Endothelial cell of umbilical vein (primary cell): ENCODE results near the gene UBE3B. TPM values are rescaled to one million over a fixed set of nuclear protein-coding genes. Genes with fewer than 3 reads are reported as not detected.

ENCODE experiments used
- BruUV-seq: library from RNA; stranded (reverse); fragments of 400-500 nt; replicated peaks from 2 replicates; lab custom pipeline; 2021; lab: Mats Ljungman, UMichigan
- CTCF ChIA-PET: fragments of 300-600, 350-600 bp; sonication (Branson Sonifier 250); formaldehyde crosslinking; loops from one replicate; lab custom pipeline; 2021; ENCODE audit warnings: antibody characterized with exemption, inconsistent platforms; lab: Charles Lee
- POLR2A ChIA-PET: fragments of 300-600, 350-600 bp; sonication (Branson Sonifier 250); formaldehyde crosslinking; loops from one replicate; lab custom pipeline; 2021; ENCODE audit warnings: antibody characterized with exemption, inconsistent platforms; lab: Charles Lee
- DNase-seq: peaks from one replicate; pipeline ENCODE4 v3.0.0-alpha.2; 2011; ENCODE audit warnings: low read depth, low spot score
- FAIRE-seq: peaks from 2 replicates; lab custom pipeline; 2011; peaks lifted over from hg19 to GRCh38; lab: Jason Lieb, UNC
- H2AFZ ChIP-seq: 2 replicates; pipeline ENCODE4 v1.6.0; 2012; ENCODE audit warnings: low read depth, low read length, control low read depth, inconsistent platforms
- H3K27ac ChIP-seq: 2 replicates; pipeline ENCODE4 v1.5.1; 2011; ENCODE audit warnings: low read depth, mild to moderate bottlenecking, control low read depth, low read length, moderate library complexity; ENCODE audit not compliant: insufficient read depth
- H3K27me3 ChIP-seq, 2 experiments: 2 replicates each; pipeline versions ENCODE4 v1.6.0 to v1.6.1; 2011; ENCODE audit warnings: low read length in 2 of 2, mixed read lengths in 1 of 2; ENCODE audit not compliant: control insufficient read depth in 2 of 2, insufficient read depth in 2 of 2
- H3K36me3 ChIP-seq, 2 experiments: 2 replicates in 1 of 2; 3 replicates in 1 of 2; pipeline ENCODE4 v1.5.1; 2011; ENCODE audit warnings: low read length in 2 of 2, mild to moderate bottlenecking in 1 of 2, moderate library complexity in 1 of 2; ENCODE audit not compliant: control insufficient read depth in 2 of 2, insufficient read depth in 2 of 2; ENCODE audit errors: extremely low read depth in 1 of 2
- H3K4me1 ChIP-seq: 3 replicates; pipeline ENCODE4 v1.5.1; 2011; ENCODE audit warnings: mild to moderate bottlenecking, low read length; ENCODE audit not compliant: control insufficient read depth, insufficient read depth; ENCODE audit errors: extremely low read depth
- H3K4me2 ChIP-seq: 2 replicates; pipeline ENCODE4 v1.6.1; 2011; ENCODE audit warnings: low read length, control low read depth, mixed read lengths; ENCODE audit not compliant: insufficient read depth
- H3K4me3 ChIP-seq, 3 experiments: fragments of 200-600 bp in 1 of 3; sonication (generic), shearing (Covaris generic) in 1 of 3; replicated peaks in 1 of 3; 2 replicates each; pipeline ENCODE4 v1.5.1; 2011 to 2016; ENCODE audit warnings: control low read depth in 3 of 3, low read length in 3 of 3, mild to moderate bottlenecking in 2 of 3, inconsistent platforms in 1 of 3, low read depth in 1 of 3, moderate library complexity in 1 of 3; ENCODE audit not compliant: insufficient read depth in 1 of 3
- H3K79me2 ChIP-seq: 2 replicates; pipeline ENCODE4 v1.6.0; 2012; ENCODE audit warnings: low read length, inconsistent platforms; ENCODE audit not compliant: control insufficient read depth, insufficient read depth
- H3K9ac ChIP-seq: replicated peaks from 2 replicates; pipeline ENCODE3; 2011; ENCODE audit warnings: low read length, control low read depth; ENCODE audit not compliant: insufficient read depth; ENCODE audit errors: extremely low read depth
- H3K9me1 ChIP-seq: replicated peaks from 3 replicates; pipeline ENCODE4 v1.6.0; 2011; ENCODE audit warnings: mild to moderate bottlenecking, low read length; ENCODE audit not compliant: control insufficient read depth, insufficient read depth; ENCODE audit errors: extremely low read depth
- H3K9me3 ChIP-seq: replicated peaks from 2 replicates; pipeline ENCODE4 v1.5.1; 2012; ENCODE audit warnings: low read length, inconsistent platforms; ENCODE audit not compliant: control insufficient read depth, insufficient read depth
- H4K20me1 ChIP-seq: replicated peaks from 2 replicates; pipeline ENCODE3; 2011; ENCODE audit warnings: mild to moderate bottlenecking, low read length; ENCODE audit not compliant: control insufficient read depth, insufficient read depth; ENCODE audit errors: extremely low read depth
- CTCF ChIP-seq, 2 donors: IDR thresholded peaks; 1 replicate in 1 of 2; 2 replicates in 1 of 2; pipeline ENCODE4 v1.5.1; 2011; ENCODE audit warnings: low read length in 2 of 2, mild to moderate bottlenecking in 2 of 2, moderate library complexity in 2 of 2, control low read depth in 1 of 2, inconsistent platforms in 1 of 2, low read depth in 1 of 2; ENCODE audit not compliant: insufficient read depth in 1 of 2; ENCODE audit errors: extremely low read depth in 1 of 2
- JUN ChIP-seq: IDR thresholded peaks from 2 replicates; pipeline ENCODE4 v1.6.1; 2011; ENCODE audit warnings: borderline replicate concordance, low read depth; ENCODE audit not compliant: insufficient read length, insufficient read depth
- MYC ChIP-seq: IDR thresholded peaks from one replicate; pipeline ENCODE4 v1.6.1; 2011; ENCODE audit warnings: mild to moderate bottlenecking, low read depth, low read length
- POLR2AphosphoS5 ChIP-seq: IDR thresholded peaks from 2 replicates; pipeline ENCODE4 v1.6.1; 2012; ENCODE audit warnings: low read depth, mild to moderate bottlenecking, control low read depth, low read length, moderate library complexity; ENCODE audit not compliant: insufficient read depth
- dilution Hi-C: fragments of 300-500 bp; cut with MboI; formaldehyde crosslinking; loops from one replicate; pipeline ENCODE4 v1.15.0; 2019; ENCODE audit warnings: low sequenced_read_pairs; ENCODE audit not compliant: extremely low pct_ligation_motif_present
- intact Hi-C: fragments of 100-400 bp; cut with micrococcal nuclease; formaldehyde crosslinking; loops from one replicate; pipeline ENCODE4 v1.10.0; 2022
- polyA plus RNA-seq, 4 experiments: library from polyadenylated mRNA; depleted of rRNA in 3 of 4; stranded (reverse) in 3 of 4; unstranded in 1 of 4; fragments of >200 nt; gene quantifications; 2 replicates each; pipeline versions ENCODE4 v1.2.1 to v1.2.3, GENCODE V29; 2011 to 2012; ENCODE audit warnings: missing spikeins in 1 of 4
- total RNA-seq: library from RNA; stranded (reverse); gene quantifications from 2 replicates; pipeline ENCODE4 v1.2.3, GENCODE V29; 2021

The UBE3B gene
- total and polyA plus RNA-seq, 2 donors (not counting 3 experiments of a cell fraction or from before 2014, with no cell fraction given) = 24.9 to 40.8 TPM

GRCh38 chr12:109497675-109498074 lies 20.2 kb downstream of the UBE3B start:
- no peak overlapping the region for H2AFZ ChIP-seq
- no peak overlapping the region for H3K4me2 ChIP-seq
- TF ChIP-seq CTCF (IDR thresholded peaks at IDR 0.05; ENCODE audit: extremely low read depth in 1 of 2, insufficient read depth in 1 of 2, low read depth in 1 of 2, low read length in 2 of 2) (no peak), JUN (no peak), POLR2AphosphoS5 (no peak), MYC (no peak)
- no peak for DNase-seq
- no peak for FAIRE-seq
- H3K9me3 ChIP-seq = no peaks in the 10 kb centered on the region
- H3K9ac ChIP-seq = no peak overlapping the region
- H3K79me2 ChIP-seq = no peaks in the 10 kb centered on the region
- H3K27me3 ChIP-seq = no peaks in the 10 kb centered on the region
- no peaks in the 10 kb centered on the region for H4K20me1 ChIP-seq
- no peaks in the 10 kb centered on the region for H3K4me1 ChIP-seq
- H3K27ac ChIP-seq = no peak overlapping the region
- ChIA-PET POLR2A (no interaction called here), CTCF (no interaction called here)
- dilution Hi-C loops = no loop called here
- H3K9me1 ChIP-seq = no peaks in the 10 kb centered on the region
- intact Hi-C loops = no loop called here
- no peak overlapping the region for H3K4me3 ChIP-seq
- BruUV-seq = no TSS peak
- H3K36me3 ChIP-seq = peaks cover 7 to 24% of the 10 kb centered on the region in 2 experiments
